Choroid plexus epithelial cell (primary cell): ENCODE measurements around the gene STPG4.
A peak's percentile ranks its signal among the peaks of the same experiment; 100 is the strongest.

ENCODE experiments used
- DNase-seq: peaks from one replicate; pipeline ENCODE4 v3.0.0-alpha.2; 2010; ENCODE audit warnings: low read depth
- H3K4me3 ChIP-seq: 2 replicates; pipeline ENCODE4 v1.5.1; 2011; ENCODE audit warnings: low read depth, mild to moderate bottlenecking, control low read depth, low read length, moderate library complexity
- CTCF ChIP-seq: conservative IDR thresholded peaks from 2 replicates; pipeline ENCODE4 v1.5.1; 2011; ENCODE audit warnings: low read depth, mild to moderate bottlenecking, control low read depth, inconsistent platforms, low read length, moderate library complexity

The STPG4 gene

GRCh38 chr2:47088371-47089082, 66.6 kb downstream of the STPG4 start:
- DNase-seq: peak; percentile 70
- TF ChIP-seq CTCF: peak; percentile 49
- H3K4me3 ChIP-seq: no peak overlapping the region

DNA sequence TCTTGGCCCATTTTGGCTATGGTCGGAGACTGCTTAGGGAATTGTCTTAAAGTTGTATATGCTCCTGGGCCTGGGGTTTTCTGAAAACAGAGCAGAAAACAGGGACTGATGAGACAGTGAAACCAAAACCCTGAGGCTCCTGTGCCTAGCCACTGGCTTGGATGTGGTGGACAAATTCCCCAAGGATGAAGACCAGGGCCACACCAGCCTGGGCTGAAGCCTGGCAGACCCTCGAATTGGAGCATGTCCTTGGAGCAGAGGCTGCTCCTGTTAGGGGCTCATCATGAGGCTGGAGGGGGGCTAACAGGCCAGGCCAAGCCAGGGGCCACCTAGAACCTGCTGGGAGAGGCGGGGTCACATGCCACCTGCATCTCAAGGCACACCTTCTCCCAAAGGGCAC, 68.1 kb downstream of the STPG4 start:
- no peak overlapping the region for H3K4me3 ChIP-seq
- no peak for TF ChIP-seq CTCF
- no peak for DNase-seq

GRCh38 chr2:47086571-47086970, 68.5 kb downstream of the STPG4 start:
- no peak for DNase-seq
- no peak for TF ChIP-seq CTCF
- no peak overlapping the region for H3K4me3 ChIP-seq

- no peak for TF ChIP-seq CTCF
- no peak for DNase-seq
- no peak overlapping the region for H3K4me3 ChIP-seq
Measured at GRCh38 chr2:47086054-47086471, 69.0 kb downstream of the STPG4 start.

DNA sequence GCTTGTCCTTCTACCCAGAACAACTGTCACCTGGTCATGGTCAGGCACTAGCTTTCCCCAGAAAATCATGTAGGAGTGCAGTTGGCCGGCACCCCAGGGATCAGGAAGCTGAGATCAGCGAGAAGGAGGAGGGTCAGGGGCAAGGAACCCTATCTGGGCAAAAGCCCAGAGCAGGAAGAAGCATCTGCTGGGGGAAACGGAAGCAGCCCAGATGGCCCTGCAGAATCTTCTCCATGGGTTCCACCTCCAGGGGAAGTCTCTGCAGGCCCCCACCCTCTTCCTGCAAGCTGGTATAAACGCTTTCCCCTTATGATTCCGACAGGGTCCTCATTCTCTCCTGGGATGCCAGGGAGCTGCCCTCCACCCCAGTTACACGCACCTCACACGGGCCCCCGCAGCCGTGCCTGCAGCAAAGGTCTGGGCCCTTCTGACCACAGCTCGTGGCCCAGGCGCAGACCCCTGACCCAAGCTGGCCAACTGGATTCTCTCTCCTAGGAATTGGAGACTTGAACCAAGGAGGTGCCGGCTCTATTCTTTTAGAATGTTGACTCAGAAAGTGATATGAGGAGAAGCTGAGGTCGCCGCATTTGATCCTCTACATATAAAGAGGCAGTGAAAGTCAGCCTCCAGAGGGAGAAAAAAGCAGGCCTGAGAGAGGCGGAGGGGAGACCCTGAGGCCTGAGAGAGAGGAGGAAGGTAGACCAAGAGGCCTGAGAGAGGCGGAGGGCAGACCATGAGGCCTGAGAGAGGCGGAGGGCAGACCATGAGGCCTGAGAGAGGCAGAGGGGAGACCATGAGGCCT, 71.0 kb downstream of the STPG4 start:
- DNase-seq: no peak
- H3K4me3 ChIP-seq: no peak overlapping the region
- TF ChIP-seq CTCF: no peak

GRCh38 chr2:47083485-47083884, 71.6 kb downstream of the STPG4 start:
- no peak for DNase-seq
- H3K4me3 ChIP-seq: no peak overlapping the region
- TF ChIP-seq CTCF: no peak
